NCI-H187 (cell line): Measurements from ENCODE around the gene TEKT2.

Experiments
- DNase-seq, 2 experiments: peaks; one replicate each; lab custom pipeline; 2025; lab: John Stamatoyannopoulos, UW

TEKT2 gene

GRCh38 chr1:36128905-36129206, 45.0 kb downstream of the TEKT2 start:
- DNase-seq = no peak

DNA sequence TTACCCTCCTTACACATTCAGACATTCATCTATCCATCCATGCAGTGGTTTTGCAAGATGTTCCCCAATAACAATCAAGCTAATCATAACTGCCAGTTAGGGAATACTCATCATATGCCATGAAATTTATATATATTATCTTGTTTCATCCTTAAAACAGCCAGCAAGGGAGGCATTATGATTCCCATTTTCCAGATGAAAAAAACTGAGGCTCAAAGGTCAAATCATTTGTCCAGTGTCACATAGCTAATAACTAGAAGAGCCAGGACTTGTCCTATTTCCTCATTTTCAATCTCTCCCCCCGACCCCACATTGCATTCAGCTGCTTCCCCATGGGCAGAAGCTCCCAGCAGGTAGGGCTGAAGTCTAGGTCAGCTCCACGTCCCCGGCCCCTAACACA, 48.1 kb downstream of the TEKT2 start:
- no peak for DNase-seq

DNA sequence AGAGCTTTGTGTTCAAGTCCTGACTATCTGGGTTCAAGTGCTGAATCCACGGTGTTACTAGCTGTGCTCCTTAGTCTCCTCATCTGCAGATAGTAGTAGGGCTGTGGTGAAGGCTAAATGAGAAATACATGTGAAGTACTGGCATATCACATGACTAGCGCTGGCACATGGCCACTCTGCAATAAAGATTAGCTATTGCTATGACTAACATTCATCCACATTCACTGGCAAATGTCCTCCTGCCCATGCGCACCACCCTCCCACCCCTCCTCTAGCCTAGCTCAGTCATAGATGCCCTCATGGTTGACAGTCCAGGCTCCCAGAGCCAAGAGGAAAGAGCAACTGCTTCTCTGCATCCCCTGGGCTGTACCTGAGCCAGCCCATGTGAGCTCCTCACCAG, 49.6 kb downstream of the TEKT2 start:
- no peak for DNase-seq

DNA sequence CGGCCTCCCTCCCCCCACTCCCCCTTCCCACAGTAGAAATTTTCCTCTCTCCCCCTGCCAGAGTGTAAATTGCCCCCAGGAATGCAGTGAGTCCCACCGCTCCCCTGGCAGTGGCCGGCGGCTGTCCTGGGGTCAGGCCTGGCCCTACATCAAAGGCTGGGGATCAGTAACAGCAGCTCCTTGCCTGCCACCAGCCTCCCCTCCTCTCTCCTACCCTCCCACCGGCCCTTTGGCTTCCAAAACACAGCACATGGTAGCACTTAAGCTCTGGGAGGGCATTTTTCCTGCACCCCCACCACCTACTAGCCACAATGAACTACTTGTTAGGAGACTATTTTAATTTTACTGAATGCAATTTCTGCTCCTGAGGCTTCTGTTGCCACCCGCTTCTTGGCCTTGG, 50.1 kb downstream of the TEKT2 start:
- DNase-seq = no peak

DNA sequence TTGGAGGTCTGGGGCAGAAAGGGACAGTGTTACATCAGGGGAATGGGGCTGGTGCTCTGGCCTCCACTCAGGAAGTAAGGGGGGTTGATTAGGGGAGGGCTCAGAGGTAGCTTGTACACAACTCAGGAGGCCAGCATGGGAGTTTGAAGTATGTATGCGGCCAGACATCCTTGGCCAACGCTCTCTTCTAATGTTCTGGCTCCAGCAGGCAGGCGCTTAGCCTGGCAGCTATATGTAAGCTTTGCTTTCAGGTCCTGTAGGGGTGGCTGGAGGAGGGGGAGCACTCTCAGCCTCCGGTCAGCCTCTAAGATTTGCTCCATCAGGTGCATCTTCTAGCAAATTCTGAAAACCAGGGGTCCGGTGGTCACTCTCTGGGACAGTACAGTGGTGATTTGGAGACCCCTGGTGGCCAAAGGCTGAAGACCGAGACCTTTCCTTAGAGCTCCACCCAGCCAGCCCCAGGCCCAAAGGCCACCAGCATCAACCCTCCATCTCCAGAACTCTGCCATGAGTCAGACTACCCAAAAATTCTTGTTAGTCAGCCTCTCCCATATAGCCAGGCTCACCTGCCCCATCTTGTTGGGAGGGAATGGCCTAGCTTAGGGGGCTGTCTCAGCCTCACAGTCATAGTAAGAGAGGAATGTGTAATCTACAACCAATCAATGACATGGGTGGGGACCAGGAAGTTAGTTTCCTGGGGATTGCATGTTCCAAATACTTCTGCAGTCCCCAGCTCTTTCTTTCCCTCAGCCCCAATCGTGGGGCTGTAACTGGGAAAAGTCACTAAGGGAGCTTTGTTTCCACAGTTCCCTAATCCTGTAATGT, 50.8 kb downstream of the TEKT2 start:
- no peak for DNase-seq

DNA sequence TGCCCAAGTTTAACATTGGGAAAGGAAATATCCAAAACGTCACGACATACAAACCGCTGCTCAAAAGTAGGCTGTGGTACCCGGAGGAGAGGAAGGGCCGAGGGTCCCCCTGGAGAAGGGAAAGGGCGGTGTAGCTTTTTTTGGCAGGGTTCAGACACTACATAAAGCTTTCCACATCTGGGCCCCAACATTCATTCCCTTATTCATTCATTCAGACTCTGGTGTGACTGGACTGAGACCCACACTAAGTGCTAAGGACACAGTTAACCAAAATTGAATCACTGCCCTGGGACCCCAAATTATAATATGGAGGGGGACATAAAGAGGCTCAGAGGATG, 51.4 kb downstream of the TEKT2 start:
- DNase-seq = no peak

DNA sequence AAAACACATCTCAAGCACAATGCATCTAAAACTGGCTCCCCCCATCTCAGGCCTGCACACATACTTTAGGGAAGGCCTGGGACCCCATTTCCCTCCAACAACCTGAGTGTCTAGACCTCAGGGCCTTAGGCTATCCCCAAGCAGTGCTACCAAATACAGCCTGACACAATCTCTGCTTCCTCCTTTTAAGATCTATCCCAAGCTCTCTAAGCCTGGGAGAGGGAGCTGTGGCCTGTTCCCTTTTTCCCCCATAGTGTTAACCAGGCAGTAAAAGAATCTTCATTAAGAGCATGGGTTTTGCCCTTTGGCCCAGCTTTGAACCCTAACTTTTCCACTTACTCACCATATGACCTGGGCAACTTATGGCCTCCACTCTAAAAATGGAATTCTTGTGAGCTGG, 51.9 kb downstream of the TEKT2 start:
- no peak for DNase-seq

- DNase-seq = no peak
Observed at GRCh38 chr1:36136535-36136934, 52.6 kb downstream of the TEKT2 start.

GRCh38 chr1:36137226-36137625, 53.3 kb downstream of the TEKT2 start:
- DNase-seq = no peak

GRCh38 chr1:36137776-36138175, 53.9 kb downstream of the TEKT2 start:
- peak; percentile 38 to 46 for DNase-seq
